A549 treated with CpdA at 1 μM for 4 hours (cell line): ENCODE data around the gene WFS1. TPM values are rescaled to one million over a fixed set of nuclear protein-coding genes. Genes with fewer than 3 reads are reported as not detected.

ENCODE experiments used
- total RNA-seq: library from RNA; stranded (reverse); fragments of 200-300 nt; extraction: Qiagen RNA extraction; gene quantifications from 5 replicates; pipeline ENCODE4 v1.2.3, GENCODE V29; 2022; ENCODE audit warnings: low read depth

WFS1 gene, protein sequence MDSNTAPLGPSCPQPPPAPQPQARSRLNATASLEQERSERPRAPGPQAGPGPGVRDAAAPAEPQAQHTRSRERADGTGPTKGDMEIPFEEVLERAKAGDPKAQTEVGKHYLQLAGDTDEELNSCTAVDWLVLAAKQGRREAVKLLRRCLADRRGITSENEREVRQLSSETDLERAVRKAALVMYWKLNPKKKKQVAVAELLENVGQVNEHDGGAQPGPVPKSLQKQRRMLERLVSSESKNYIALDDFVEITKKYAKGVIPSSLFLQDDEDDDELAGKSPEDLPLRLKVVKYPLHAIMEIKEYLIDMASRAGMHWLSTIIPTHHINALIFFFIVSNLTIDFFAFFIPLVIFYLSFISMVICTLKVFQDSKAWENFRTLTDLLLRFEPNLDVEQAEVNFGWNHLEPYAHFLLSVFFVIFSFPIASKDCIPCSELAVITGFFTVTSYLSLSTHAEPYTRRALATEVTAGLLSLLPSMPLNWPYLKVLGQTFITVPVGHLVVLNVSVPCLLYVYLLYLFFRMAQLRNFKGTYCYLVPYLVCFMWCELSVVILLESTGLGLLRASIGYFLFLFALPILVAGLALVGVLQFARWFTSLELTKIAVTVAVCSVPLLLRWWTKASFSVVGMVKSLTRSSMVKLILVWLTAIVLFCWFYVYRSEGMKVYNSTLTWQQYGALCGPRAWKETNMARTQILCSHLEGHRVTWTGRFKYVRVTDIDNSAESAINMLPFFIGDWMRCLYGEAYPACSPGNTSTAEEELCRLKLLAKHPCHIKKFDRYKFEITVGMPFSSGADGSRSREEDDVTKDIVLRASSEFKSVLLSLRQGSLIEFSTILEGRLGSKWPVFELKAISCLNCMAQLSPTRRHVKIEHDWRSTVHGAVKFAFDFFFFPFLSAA
- total RNA-seq, result 14.0 to 18.0 TPM (median 15.0 TPM) in 5 replicates

DNA sequence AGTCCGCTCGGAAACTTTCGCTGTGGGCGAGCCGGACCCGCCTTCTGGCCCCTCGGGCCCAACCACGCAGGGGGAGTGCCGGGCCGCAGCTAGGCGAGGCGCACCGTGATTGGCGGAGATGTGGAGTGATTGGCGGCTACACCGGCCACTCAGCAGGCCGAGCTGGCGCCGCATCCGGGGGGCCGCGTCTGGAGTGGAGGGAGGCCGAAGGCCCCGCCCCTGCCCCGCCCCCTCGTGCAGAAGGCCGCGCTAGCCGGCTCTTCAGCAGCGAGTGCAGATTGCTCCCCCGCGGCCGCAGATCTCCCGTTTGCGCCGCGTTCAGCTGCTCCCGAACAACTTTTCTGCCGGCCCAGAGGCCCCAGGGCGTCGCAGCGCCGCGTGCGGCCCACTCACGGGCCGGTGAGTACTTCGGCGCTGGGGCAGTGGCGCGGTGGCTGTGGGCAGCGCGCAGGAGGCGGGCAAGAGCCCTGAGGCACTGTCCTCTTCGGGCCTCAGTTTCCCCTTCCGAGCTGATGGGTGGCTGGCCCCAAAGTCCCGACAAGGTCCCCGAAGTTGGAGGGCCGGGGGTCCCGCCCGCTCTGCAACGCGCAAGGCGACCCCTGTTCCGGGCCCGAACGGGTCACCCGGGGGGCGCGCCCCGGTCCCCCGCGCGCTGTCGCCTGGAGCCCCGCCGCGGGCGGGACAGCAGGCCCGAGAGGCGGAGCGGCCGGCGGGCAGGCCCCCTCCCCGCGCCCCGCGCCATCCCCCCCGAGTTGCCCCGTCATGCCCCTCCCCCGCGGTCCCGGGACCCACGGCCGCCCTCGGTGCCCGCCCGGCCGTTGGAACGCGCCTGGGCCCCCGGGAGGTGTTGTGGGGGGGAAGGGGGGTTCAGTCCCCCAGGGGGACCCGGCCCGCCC lies at the start of gene WFS1:
TSS of gene WFS1 (plus strand) at position 235 of the 896 bp plus-strand sequence. CDS start 7,606 bp downstream, outside the sequence.

Other genes with a start within 250 kb of the WFS1 start
- gene JAKMIP1, start 69.3 kb upstream of the WFS1 start, total RNA-seq, result 0.02 TPM in 1 of 5 replicates, not detected in the others
- gene PPP2R2C, start 202.8 kb downstream of the WFS1 start, total RNA-seq, result 33.0 to 40.4 TPM (median 38.6 TPM) in 5 replicates